Mesodermal cell (in vitro differentiated cells): ENCODE data around the gene ACSL3.

ENCODE experiments used
- H3K27ac ChIP-seq: 2 replicates; pipeline ENCODE4 v1.7.0; 2013; ENCODE audit warnings: mild to moderate bottlenecking, low read depth, low read length, moderate library complexity; ENCODE audit not compliant: severe bottlenecking
- H3K36me3 ChIP-seq: 2 replicates; pipeline ENCODE4 v1.7.1; 2013; ENCODE audit warnings: mild to moderate bottlenecking, low read length, moderate library complexity; ENCODE audit not compliant: control insufficient read depth, insufficient read depth
- H3K4me1 ChIP-seq: one replicate; pipeline ENCODE4 v1.7.1; 2013; ENCODE audit warnings: mild to moderate bottlenecking, low read length; ENCODE audit not compliant: insufficient read depth, control insufficient read depth, poor library complexity, severe bottlenecking
- H3K4me3 ChIP-seq: 2 replicates; pipeline ENCODE4 v1.7.0; 2013; ENCODE audit warnings: low read length, control low read depth, mild to moderate bottlenecking; ENCODE audit not compliant: insufficient read depth, poor library complexity, severe bottlenecking; ENCODE audit errors: extremely low read depth
- H3K9me3 ChIP-seq: 2 replicates; pipeline ENCODE4 v1.7.1; 2013; ENCODE audit warnings: mild to moderate bottlenecking, low read length, moderate library complexity; ENCODE audit not compliant: control insufficient read depth
- WGBS, 2 experiments: methylation state at CpG; one replicate each; pipeline ENCODE4 v1.1.5; 2013; ENCODE audit warnings: missing lambda C conversion rate in 2 of 2; ENCODE audit not compliant: insufficient coverage in 2 of 2; 5-methylcytosine and 5-hydroxymethylcytosine counted together

ACSL3 gene

GRCh38 chr2:222851956-222852617 is 8.7 kb upstream of the ACSL3 start:
- H3K9me3 ChIP-seq = no peaks in the 10 kb centered on the region
- no peaks in the 10 kb centered on the region for H3K4me1 ChIP-seq
- WGBS, 2 experiments = 75 to 94% methylated on average over 2 of the region's 3 CpGs
- H3K36me3 ChIP-seq = no peaks in the 10 kb centered on the region
- no peak overlapping the region for H3K4me3 ChIP-seq
- H3K27ac ChIP-seq = no peak overlapping the region

GRCh38 chr2:222854773-222855700 is 5.8 kb upstream of the ACSL3 start:
- Histone ChIP-seq H3K4me3 (no peak overlapping the region), H3K4me1 (no peaks in the 10 kb centered on the region), H3K36me3 (no peaks in the 10 kb centered on the region), H3K27ac (peak overlapping the region; percentile 53), H3K9me3 (no peaks in the 10 kb centered on the region)
- WGBS, 2 experiments = 97 to 99% methylated on average over 6 to 8 of the region's 11 CpGs

GRCh38 chr2:222859786-222860612 is 837 bp upstream of the ACSL3 start:
- H3K4me3 ChIP-seq = peak overlapping the region; percentile 97
- H3K9me3 ChIP-seq = no peaks in the 10 kb centered on the region
- 24 to 68% methylated on average over 3 to 5 of the region's 10 CpGs for WGBS, 2 experiments
- peak overlapping the region; percentile 87 for H3K27ac ChIP-seq
- H3K36me3 ChIP-seq = no peaks in the 10 kb centered on the region
- peaks cover 24% of the 10 kb centered on the region for H3K4me1 ChIP-seq

GRCh38 chr2:222861411-222862105 is 722 bp downstream of the ACSL3 start:
- H3K9me3 ChIP-seq = no peaks in the 10 kb centered on the region
- no peaks in the 10 kb centered on the region for H3K36me3 ChIP-seq
- peak overlapping the region; percentile 97 for H3K4me3 ChIP-seq
- H3K27ac ChIP-seq = peak overlapping the region; percentile 93
- peaks cover 32% of the 10 kb centered on the region for H3K4me1 ChIP-seq
- 0 to 1% methylated on average over 32 to 41 of the region's 42 CpGs for WGBS, 2 experiments

GRCh38 chr2:222862106-222862908 is 1.5 kb downstream of the ACSL3 start:
- peak overlapping the region; percentile 97 for H3K4me3 ChIP-seq
- WGBS, 2 experiments = 15 to 24% methylated on average over 4 to 5 of the region's 7 CpGs
- no peaks in the 10 kb centered on the region for H3K9me3 ChIP-seq
- peak overlapping the region; percentile 93 for H3K27ac ChIP-seq
- H3K36me3 ChIP-seq = no peaks in the 10 kb centered on the region
- peaks cover 32% of the 10 kb centered on the region for H3K4me1 ChIP-seq

GRCh38 chr2:222862909-222863544 is 2.2 kb downstream of the ACSL3 start:
- Histone ChIP-seq H3K36me3 (no peaks in the 10 kb centered on the region), H3K4me1 (peaks cover 32% of the 10 kb centered on the region), H3K9me3 (no peaks in the 10 kb centered on the region), H3K27ac (no peak overlapping the region), H3K4me3 (peak overlapping the region; percentile 97)
- WGBS, 2 experiments = 77% methylated on average over 3 to 4 of the region's 6 CpGs

GRCh38 chr2:222864296-222864695 is 3.5 kb downstream of the ACSL3 start:
- Histone ChIP-seq H3K36me3 (no peaks in the 10 kb centered on the region), H3K9me3 (no peaks in the 10 kb centered on the region), H3K27ac (peak overlapping the region; percentile 61), H3K4me1 (peaks cover 33% of the 10 kb centered on the region), H3K4me3 (no peak overlapping the region)
- WGBS, 2 experiments = 41 to 69% methylated on average over 3 of the region's 3 CpGs

GRCh38 chr2:222865301-222865700 is 4.5 kb downstream of the ACSL3 start:
- Histone ChIP-seq H3K27ac (no peak overlapping the region), H3K4me3 (no peak overlapping the region), H3K9me3 (no peaks in the 10 kb centered on the region), H3K36me3 (no peaks in the 10 kb centered on the region), H3K4me1 (peaks cover 41% of the 10 kb centered on the region)
- WGBS, 2 experiments = 93 to 100% methylated on average over 2 of the region's 2 CpGs

- Histone ChIP-seq H3K36me3 (no peaks in the 10 kb centered on the region), H3K27ac (no peak overlapping the region), H3K4me1 (peaks cover 41% of the 10 kb centered on the region), H3K4me3 (no peak overlapping the region), H3K9me3 (no peaks in the 10 kb centered on the region)
- 81 to 94% methylated on average over 6 of the region's 13 CpGs for WGBS, 2 experiments
These were observed 5.6 kb downstream of the ACSL3 start for GRCh38 chr2:222866358-222866960.
